HEK293T (cell line): ENCODE measurements around the gene SLC52A1.

Experiments used
- ARNT ChIP-seq: fragments of 450-650 bp; IDR thresholded peaks from 2 replicates; pipeline ENCODE4 v1.6.1; 2017; ENCODE audit warnings: mild to moderate bottlenecking
- BHLHE40 ChIP-seq: fragments of 450-650 bp; IDR thresholded peaks from 2 replicates; pipeline ENCODE4 v1.6.1; 2016; ENCODE audit warnings: mild to moderate bottlenecking, moderate library complexity, borderline replicate concordance
- ELF4 ChIP-seq: fragments of 450-650 bp; IDR thresholded peaks from 2 replicates; pipeline ENCODE4 v1.6.1; 2017; ENCODE audit warnings: antibody characterized with exemption
- FOXA1 ChIP-seq: fragments of 450-650 bp; IDR thresholded peaks from 2 replicates; pipeline ENCODE4 v1.6.1; 2016; ENCODE audit warnings: mild to moderate bottlenecking
- FOXK2 ChIP-seq: fragments of 450-650 bp; IDR thresholded peaks from 2 replicates; pipeline ENCODE4 v1.6.1; 2016; ENCODE audit warnings: mild to moderate bottlenecking
- L3MBTL2 ChIP-seq: fragments of 450-650 bp; conservative IDR thresholded peaks from 2 replicates; pipeline ENCODE4 v1.6.1; 2016; ENCODE audit warnings: mild to moderate bottlenecking
- NFRKB ChIP-seq: fragments of 450-650 bp; IDR thresholded peaks from 2 replicates; pipeline ENCODE4 v1.6.1; 2016; ENCODE audit warnings: mild to moderate bottlenecking, moderate library complexity
- PKNOX1 ChIP-seq: fragments of 450-650 bp; IDR thresholded peaks from 2 replicates; pipeline ENCODE4 v1.6.1; 2016
- SP1 ChIP-seq: fragments of 450-650 bp; IDR thresholded peaks from 2 replicates; pipeline ENCODE4 v1.6.1; 2017
- SUZ12 ChIP-seq: fragments of 450-650 bp; IDR thresholded peaks from 2 replicates; pipeline ENCODE4 v1.6.1; 2016; ENCODE audit warnings: mild to moderate bottlenecking
- TARDBP ChIP-seq: fragments of 450-650 bp; IDR thresholded peaks from 2 replicates; pipeline ENCODE4 v1.6.1; 2016

GRCh38 chr17:5003214-5003867, 31.9 kb downstream of the SLC52A1 start:
- TF ChIP-seq TARDBP (no peak), ELF4 (no peak), SP1 (no peak), BHLHE40 (no peak), FOXK2 (no peak), FOXA1 (no peak), L3MBTL2 (no peak), SUZ12 (no peak), PKNOX1 (no peak), NFRKB (no peak), ARNT (no peak)
